Neural cell (in vitro differentiated cells): Measurements from ENCODE around the gene RAB3IP. TPM values are rescaled to one million over a fixed set of nuclear protein-coding genes. Genes with fewer than 3 reads are reported as not detected.

Experiments
- H2AFZ ChIP-seq: fragments of 200-600, 300-800 bp; sonication (generic), shearing (Covaris generic); 2 replicates; pipeline ENCODE4 v1.6.0; 2014; ENCODE audit warnings: low read depth, mild to moderate bottlenecking, antibody characterized with exemption, low read length, moderate library complexity
- H3F3A ChIP-seq: fragments of 200-600 bp; shearing (Covaris generic); 2 replicates; pipeline ENCODE4 v1.6.1; 2016; ENCODE audit warnings: mild to moderate bottlenecking, moderate library complexity, mixed read lengths, antibody characterized with exemption, low read length; ENCODE audit not compliant: insufficient read depth, poor library complexity, severe bottlenecking
- H3K27ac ChIP-seq: fragments of 200-600, 300-800 bp; sonication (generic), shearing (Covaris generic); 2 replicates; pipeline ENCODE4 v1.5.1; 2014; ENCODE audit warnings: mild to moderate bottlenecking, low read length, moderate library complexity
- H3K27me3 ChIP-seq: fragments of 300-800, 200-600 bp; sonication (generic), shearing (Covaris generic); 2 replicates; pipeline ENCODE4 v1.6.0; 2014; ENCODE audit warnings: mild to moderate bottlenecking, low read depth, low read length, moderate library complexity; ENCODE audit not compliant: insufficient read depth
- H3K36me3 ChIP-seq: fragments of 300-800, 200-600 bp; sonication (generic), shearing (Covaris generic); 2 replicates; pipeline ENCODE4 v1.5.1; 2014; ENCODE audit warnings: mild to moderate bottlenecking, antibody characterized with exemption, low read length, moderate library complexity; ENCODE audit not compliant: insufficient read depth
- H3K4me2 ChIP-seq: fragments of 300-800, 200-600 bp; sonication (generic), shearing (Covaris generic); 2 replicates; pipeline ENCODE4 v1.6.0; 2014; ENCODE audit warnings: mild to moderate bottlenecking, low read length
- H3K4me3 ChIP-seq: fragments of 300-800, 200-600 bp; sonication (generic), shearing (Covaris generic); 2 replicates; pipeline ENCODE4 v1.5.1; 2014; ENCODE audit warnings: mild to moderate bottlenecking, low read length, moderate library complexity
- H3K79me2 ChIP-seq: fragments of 200-600 bp; shearing (Covaris generic); replicated peaks from 2 replicates; pipeline ENCODE4 v1.6.0; 2014; ENCODE audit warnings: mild to moderate bottlenecking, low read length, moderate library complexity; ENCODE audit not compliant: insufficient read depth
- H3K9ac ChIP-seq: fragments of 300-800, 200-600 bp; sonication (generic), shearing (Covaris generic); 2 replicates; pipeline ENCODE4 v1.6.1; 2016; ENCODE audit warnings: mild to moderate bottlenecking, low read length, mixed read lengths
- H3K9me2 ChIP-seq: fragments of 200-600 bp; shearing (Covaris generic); 2 replicates; pipeline ENCODE4 v1.6.1; 2016; ENCODE audit warnings: mild to moderate bottlenecking, low read length, mixed read lengths; ENCODE audit not compliant: insufficient read depth
- H3K9me3 ChIP-seq: fragments of 200-600, 300-800 bp; sonication (generic), shearing (Covaris generic); 2 replicates; pipeline ENCODE4 v1.6.1; 2016; ENCODE audit warnings: mild to moderate bottlenecking, mixed run types, low read length, moderate library complexity, mixed read lengths
- H4K20me1 ChIP-seq: fragments of 200-600 bp; shearing (Covaris generic); 2 replicates; pipeline ENCODE4 v1.6.1; 2016; ENCODE audit warnings: mild to moderate bottlenecking, mixed run types; ENCODE audit not compliant: insufficient read depth
- EP300 ChIP-seq: fragments of 450-650 bp; conservative IDR thresholded peaks from 2 replicates; pipeline ENCODE4 v1.6.1; 2014; ENCODE audit warnings: antibody characterized with exemption, mild to moderate bottlenecking, moderate library complexity; ENCODE audit not compliant: poor library complexity, severe bottlenecking
- EZH2 ChIP-seq: fragments of 200-600, 300-800 bp; shearing (Covaris generic), sonication (generic); IDR thresholded peaks from 2 replicates; pipeline ENCODE4 v1.6.1; 2014; ENCODE audit warnings: antibody characterized with exemption, low read length, borderline replicate concordance, mild to moderate bottlenecking; ENCODE audit not compliant: insufficient read depth, poor library complexity, severe bottlenecking
- MXI1 ChIP-seq: fragments of 450-650 bp; conservative IDR thresholded peaks from 2 replicates; pipeline ENCODE4 v1.6.1; 2014; ENCODE audit warnings: antibody characterized with exemption, mild to moderate bottlenecking; ENCODE audit not compliant: poor library complexity, severe bottlenecking
- POLR2AphosphoS5 ChIP-seq: IDR thresholded peaks from 2 replicates; pipeline ENCODE4 v1.6.1; 2012
- RAD21 ChIP-seq: fragments of 450-650 bp; conservative IDR thresholded peaks from 2 replicates; pipeline ENCODE4 v1.6.1; 2014; ENCODE audit warnings: antibody characterized with exemption, mild to moderate bottlenecking, moderate library complexity
- SMC3 ChIP-seq: fragments of 450-650 bp; conservative IDR thresholded peaks from 2 replicates; pipeline ENCODE4 v1.6.1; 2014; ENCODE audit warnings: antibody characterized with exemption, mild to moderate bottlenecking, moderate library complexity; ENCODE audit not compliant: poor library complexity
- TAF1 ChIP-seq: IDR thresholded peaks from 2 replicates; pipeline ENCODE4 v1.6.1; 2012; ENCODE audit warnings: low read depth
- polyA plus RNA-seq: library from polyadenylated mRNA; depleted of rRNA; stranded (reverse); fragments of >200 nt; gene quantifications from 2 replicates; pipeline ENCODE4 v1.2.3, GENCODE V29; 2014
- TF ChIP-seq, protein P1 (sequence below): IDR thresholded peaks from 2 replicates; pipeline ENCODE4 v1.6.1; 2012; ENCODE audit warnings: borderline replicate concordance
- TF ChIP-seq, protein P2 (sequence below): fragments of 450-650 bp; IDR thresholded peaks from 2 replicates; pipeline ENCODE4 v1.5.1; 2014; ENCODE audit warnings: antibody characterized with exemption, mild to moderate bottlenecking, moderate library complexity; ENCODE audit not compliant: poor library complexity, severe bottlenecking

RAB3IP gene
- polyA plus RNA-seq, 1 donor from 2014 or later, result 24.6 TPM

DNA sequence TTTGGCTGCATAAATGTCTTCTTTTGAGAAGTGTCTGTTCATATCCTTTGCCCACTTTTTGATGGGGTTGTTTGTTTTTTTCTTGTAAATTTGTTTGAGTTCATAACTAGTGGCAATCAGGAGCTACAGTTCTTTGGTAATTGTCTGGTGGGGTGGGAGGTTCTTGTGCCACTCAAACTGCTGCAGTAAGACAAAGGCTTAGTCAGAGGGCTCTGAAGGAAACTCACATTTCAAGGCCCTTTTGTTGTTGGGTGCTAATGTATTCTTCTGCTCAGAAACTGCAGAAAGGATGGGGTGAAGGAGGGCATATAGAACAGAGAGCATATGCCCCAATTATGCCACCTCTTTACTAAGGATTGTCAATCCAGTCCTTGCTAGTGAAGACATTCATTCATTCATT is 108.3 kb downstream of the RAB3IP start:
- no peak overlapping the region for H3K4me2 ChIP-seq
- no peak overlapping the region for H3K9ac ChIP-seq
- no peaks in the 10 kb centered on the region for H3F3A ChIP-seq
- H3K27me3 ChIP-seq, result no peaks in the 10 kb centered on the region
- no peaks in the 10 kb centered on the region for H3K9me3 ChIP-seq
- H3K36me3 ChIP-seq, result no peaks in the 10 kb centered on the region
- H3K9me2 ChIP-seq, result no peaks in the 10 kb centered on the region
- no peak overlapping the region for H3K27ac ChIP-seq
- no peak overlapping the region for H2AFZ ChIP-seq
- H3K79me2 ChIP-seq, result no peaks in the 10 kb centered on the region
- H4K20me1 ChIP-seq, result no peaks in the 10 kb centered on the region
- no peak for TF ChIP-seq EZH2
- no peak for TF ChIP-seq POLR2AphosphoS5
- TF ChIP-seq, protein P1, sequence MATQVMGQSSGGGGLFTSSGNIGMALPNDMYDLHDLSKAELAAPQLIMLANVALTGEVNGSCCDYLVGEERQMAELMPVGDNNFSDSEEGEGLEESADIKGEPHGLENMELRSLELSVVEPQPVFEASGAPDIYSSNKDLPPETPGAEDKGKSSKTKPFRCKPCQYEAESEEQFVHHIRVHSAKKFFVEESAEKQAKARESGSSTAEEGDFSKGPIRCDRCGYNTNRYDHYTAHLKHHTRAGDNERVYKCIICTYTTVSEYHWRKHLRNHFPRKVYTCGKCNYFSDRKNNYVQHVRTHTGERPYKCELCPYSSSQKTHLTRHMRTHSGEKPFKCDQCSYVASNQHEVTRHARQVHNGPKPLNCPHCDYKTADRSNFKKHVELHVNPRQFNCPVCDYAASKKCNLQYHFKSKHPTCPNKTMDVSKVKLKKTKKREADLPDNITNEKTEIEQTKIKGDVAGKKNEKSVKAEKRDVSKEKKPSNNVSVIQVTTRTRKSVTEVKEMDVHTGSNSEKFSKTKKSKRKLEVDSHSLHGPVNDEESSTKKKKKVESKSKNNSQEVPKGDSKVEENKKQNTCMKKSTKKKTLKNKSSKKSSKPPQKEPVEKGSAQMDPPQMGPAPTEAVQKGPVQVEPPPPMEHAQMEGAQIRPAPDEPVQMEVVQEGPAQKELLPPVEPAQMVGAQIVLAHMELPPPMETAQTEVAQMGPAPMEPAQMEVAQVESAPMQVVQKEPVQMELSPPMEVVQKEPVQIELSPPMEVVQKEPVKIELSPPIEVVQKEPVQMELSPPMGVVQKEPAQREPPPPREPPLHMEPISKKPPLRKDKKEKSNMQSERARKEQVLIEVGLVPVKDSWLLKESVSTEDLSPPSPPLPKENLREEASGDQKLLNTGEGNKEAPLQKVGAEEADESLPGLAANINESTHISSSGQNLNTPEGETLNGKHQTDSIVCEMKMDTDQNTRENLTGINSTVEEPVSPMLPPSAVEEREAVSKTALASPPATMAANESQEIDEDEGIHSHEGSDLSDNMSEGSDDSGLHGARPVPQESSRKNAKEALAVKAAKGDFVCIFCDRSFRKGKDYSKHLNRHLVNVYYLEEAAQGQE, result no peak
- no peak for TF ChIP-seq EP300
- TF ChIP-seq, protein P2, sequence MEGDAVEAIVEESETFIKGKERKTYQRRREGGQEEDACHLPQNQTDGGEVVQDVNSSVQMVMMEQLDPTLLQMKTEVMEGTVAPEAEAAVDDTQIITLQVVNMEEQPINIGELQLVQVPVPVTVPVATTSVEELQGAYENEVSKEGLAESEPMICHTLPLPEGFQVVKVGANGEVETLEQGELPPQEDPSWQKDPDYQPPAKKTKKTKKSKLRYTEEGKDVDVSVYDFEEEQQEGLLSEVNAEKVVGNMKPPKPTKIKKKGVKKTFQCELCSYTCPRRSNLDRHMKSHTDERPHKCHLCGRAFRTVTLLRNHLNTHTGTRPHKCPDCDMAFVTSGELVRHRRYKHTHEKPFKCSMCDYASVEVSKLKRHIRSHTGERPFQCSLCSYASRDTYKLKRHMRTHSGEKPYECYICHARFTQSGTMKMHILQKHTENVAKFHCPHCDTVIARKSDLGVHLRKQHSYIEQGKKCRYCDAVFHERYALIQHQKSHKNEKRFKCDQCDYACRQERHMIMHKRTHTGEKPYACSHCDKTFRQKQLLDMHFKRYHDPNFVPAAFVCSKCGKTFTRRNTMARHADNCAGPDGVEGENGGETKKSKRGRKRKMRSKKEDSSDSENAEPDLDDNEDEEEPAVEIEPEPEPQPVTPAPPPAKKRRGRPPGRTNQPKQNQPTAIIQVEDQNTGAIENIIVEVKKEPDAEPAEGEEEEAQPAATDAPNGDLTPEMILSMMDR, result no peak
- TF ChIP-seq RAD21, result no peak
- TF ChIP-seq SMC3, result no peak
- TF ChIP-seq TAF1, result no peak
- TF ChIP-seq MXI1, result no peak
- H3K4me3 ChIP-seq, result no peak overlapping the region

DNA sequence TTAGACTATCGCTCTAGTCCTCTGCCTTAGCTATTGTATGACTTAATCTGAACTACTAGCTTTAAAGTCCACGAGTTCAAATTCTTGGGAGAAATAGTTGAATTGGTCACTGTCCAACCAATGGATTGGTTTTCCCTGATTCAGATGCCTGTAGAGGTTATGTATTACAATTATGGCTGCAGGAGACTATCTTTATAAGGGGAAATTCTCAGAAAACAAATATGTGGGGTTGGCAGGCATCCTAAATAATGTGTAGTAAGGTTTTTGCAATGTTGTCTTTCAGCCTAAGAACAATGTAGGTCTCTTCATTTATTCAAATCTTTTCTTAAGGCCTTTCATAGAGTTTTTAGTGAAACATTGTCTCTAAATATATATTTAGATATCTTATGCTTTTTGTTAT is 113.3 kb downstream of the RAB3IP start:
- H3K4me3 ChIP-seq, result no peak overlapping the region
- no peaks in the 10 kb centered on the region for H3K9me3 ChIP-seq

More for the DNA sequence above, 113.3 kb downstream of the RAB3IP start:
- Histone ChIP-seq H3K36me3 (no peaks in the 10 kb centered on the region), H3K9ac (no peak overlapping the region), H2AFZ (no peak overlapping the region), H3K4me2 (no peak overlapping the region), H3K79me2 (no peaks in the 10 kb centered on the region), H4K20me1 (no peaks in the 10 kb centered on the region), H3K27ac (no peak overlapping the region), H3K27me3 (no peaks in the 10 kb centered on the region), H3K9me2 (no peaks in the 10 kb centered on the region), H3F3A (no peaks in the 10 kb centered on the region)
- no peak for TF ChIP-seq EP300
- no peak for TF ChIP-seq SMC3
- no peak for TF ChIP-seq POLR2AphosphoS5
- no peak for TF ChIP-seq EZH2
- no peak for TF ChIP-seq TAF1
- TF ChIP-seq MXI1, result no peak
- TF ChIP-seq, protein P2, result no peak
- TF ChIP-seq, protein P1, result no peak
- TF ChIP-seq RAD21, result no peak
